Measurements from ENCODE around the gene OR51D1.

The OR51D1 gene

DNA sequence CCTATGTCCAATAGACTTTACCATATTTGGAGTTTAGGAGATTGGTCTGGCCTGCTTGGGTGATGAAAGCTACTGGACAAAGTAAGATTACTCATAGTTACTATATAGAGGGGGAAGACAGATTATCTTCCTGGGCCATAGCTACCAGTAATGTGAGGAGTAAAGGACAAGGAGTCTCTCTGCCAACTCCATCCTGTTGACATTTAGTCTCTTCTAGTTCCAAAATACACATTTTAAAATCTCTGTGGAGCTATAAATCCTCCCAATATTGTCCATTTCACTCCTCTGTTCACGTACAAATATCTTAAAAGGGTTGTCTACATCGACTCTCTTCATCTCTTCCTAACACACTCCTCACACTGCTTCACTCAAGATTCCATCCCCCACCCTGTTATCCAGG lies 1.1 kb upstream of the OR51D1 start:
- H3K4me1 ChIP-seq (ENCODE audit: insufficient read depth, low read length) = no peaks in the 10 kb centered on the region
- H3K27ac ChIP-seq (ENCODE audit: low read length) = no peak overlapping the region
- H2AFZ ChIP-seq (ENCODE audit: low read depth, low read length) = no peak overlapping the region
- no peak for TF ChIP-seq EZH2 (IDR thresholded peaks at IDR 0.05; ENCODE audit: borderline replicate concordance, low read depth, low read length, severe bottlenecking)
- TF ChIP-seq, protein P1, sequence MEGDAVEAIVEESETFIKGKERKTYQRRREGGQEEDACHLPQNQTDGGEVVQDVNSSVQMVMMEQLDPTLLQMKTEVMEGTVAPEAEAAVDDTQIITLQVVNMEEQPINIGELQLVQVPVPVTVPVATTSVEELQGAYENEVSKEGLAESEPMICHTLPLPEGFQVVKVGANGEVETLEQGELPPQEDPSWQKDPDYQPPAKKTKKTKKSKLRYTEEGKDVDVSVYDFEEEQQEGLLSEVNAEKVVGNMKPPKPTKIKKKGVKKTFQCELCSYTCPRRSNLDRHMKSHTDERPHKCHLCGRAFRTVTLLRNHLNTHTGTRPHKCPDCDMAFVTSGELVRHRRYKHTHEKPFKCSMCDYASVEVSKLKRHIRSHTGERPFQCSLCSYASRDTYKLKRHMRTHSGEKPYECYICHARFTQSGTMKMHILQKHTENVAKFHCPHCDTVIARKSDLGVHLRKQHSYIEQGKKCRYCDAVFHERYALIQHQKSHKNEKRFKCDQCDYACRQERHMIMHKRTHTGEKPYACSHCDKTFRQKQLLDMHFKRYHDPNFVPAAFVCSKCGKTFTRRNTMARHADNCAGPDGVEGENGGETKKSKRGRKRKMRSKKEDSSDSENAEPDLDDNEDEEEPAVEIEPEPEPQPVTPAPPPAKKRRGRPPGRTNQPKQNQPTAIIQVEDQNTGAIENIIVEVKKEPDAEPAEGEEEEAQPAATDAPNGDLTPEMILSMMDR (IDR thresholded peaks at IDR 0.05; ENCODE audit: borderline replicate concordance, extremely low read depth, low read length, poor library complexity, severe bottlenecking) = no peak
- no peaks in the 10 kb centered on the region for H4K20me1 ChIP-seq (ENCODE audit: insufficient read depth, low read length)
- H3K79me2 ChIP-seq (ENCODE audit: insufficient read depth, low read length) = no peaks in the 10 kb centered on the region
- no peaks in the 10 kb centered on the region for H3K36me3 ChIP-seq (ENCODE audit: insufficient read depth, low read length)
- ATAC-seq (ENCODE audit: insufficient read depth, low read depth) = no peak
- peaks cover 2% of the 10 kb centered on the region for H3K27me3 ChIP-seq (ENCODE audit: insufficient read depth, low read length, poor library complexity)
- H3K9ac ChIP-seq (ENCODE audit: low read depth, low read length) = no peak overlapping the region
- no peak for DNase-seq
- H3K4me2 ChIP-seq (ENCODE audit: insufficient read depth, low read length) = no peak overlapping the region
- H3K9me3 ChIP-seq (ENCODE audit: insufficient read depth, low read length, severe bottlenecking) = no peaks in the 10 kb centered on the region
- no peak overlapping the region for H3K4me3 ChIP-seq (ENCODE audit: low read depth in 1 of 2, low read length in 2 of 2)

DNA sequence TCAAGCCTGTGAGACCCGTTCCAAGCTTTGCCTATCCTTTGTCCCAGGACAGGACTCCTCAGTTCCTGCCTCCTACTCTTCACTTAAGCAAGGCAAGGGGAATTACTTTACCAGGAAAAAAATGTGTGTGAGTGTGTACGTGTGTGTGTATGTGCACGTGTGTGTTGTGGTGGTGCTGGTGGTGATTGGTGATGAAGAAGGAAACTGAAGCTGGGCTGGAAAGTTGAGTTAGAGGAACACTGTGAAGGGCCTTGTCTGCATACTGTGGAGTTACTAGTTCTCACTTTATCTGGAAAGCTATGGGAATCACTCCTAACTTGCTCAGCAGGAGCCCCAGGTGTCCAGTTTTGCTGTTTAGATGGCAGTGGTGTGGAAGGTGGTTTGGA lies 378 bp downstream of the OR51D1 start:
- Histone ChIP-seq H2AFZ (ENCODE audit: low read depth, low read length) (no peak overlapping the region), H3K4me2 (ENCODE audit: insufficient read depth, low read length) (no peak overlapping the region)

DNA sequence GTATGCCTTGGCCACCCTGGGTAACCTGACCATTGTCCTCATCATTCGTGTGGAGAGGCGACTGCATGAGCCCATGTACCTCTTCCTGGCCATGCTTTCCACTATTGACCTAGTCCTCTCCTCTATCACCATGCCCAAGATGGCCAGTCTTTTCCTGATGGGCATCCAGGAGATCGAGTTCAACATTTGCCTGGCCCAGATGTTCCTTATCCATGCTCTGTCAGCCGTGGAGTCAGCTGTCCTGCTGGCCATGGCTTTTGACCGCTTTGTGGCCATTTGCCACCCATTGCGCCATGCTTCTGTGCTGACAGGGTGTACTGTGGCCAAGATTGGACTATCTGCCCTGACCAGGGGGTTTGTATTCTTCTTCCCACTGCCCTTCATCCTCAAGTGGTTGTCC lies 2.7 kb downstream of the OR51D1 start:
- ATAC-seq (ENCODE audit: insufficient read depth, low read depth) (no peak), DNase-seq (no peak)
- Histone ChIP-seq H3K79me2 (ENCODE audit: insufficient read depth, low read length) (no peaks in the 10 kb centered on the region), H3K27ac (ENCODE audit: low read length) (no peak overlapping the region), H3K9ac (ENCODE audit: low read depth, low read length) (no peak overlapping the region), H4K20me1 (ENCODE audit: insufficient read depth, low read length) (no peaks in the 10 kb centered on the region), H2AFZ (ENCODE audit: low read depth, low read length) (no peak overlapping the region), H3K27me3 (ENCODE audit: insufficient read depth, low read length, poor library complexity) (peaks cover 12% of the 10 kb centered on the region), H3K4me2 (ENCODE audit: insufficient read depth, low read length) (no peak overlapping the region), H3K9me3 (ENCODE audit: insufficient read depth, low read length, severe bottlenecking) (no peaks in the 10 kb centered on the region), H3K4me3 (ENCODE audit: low read depth in 1 of 2, low read length in 2 of 2) (no peak overlapping the region), H3K4me1 (ENCODE audit: insufficient read depth, low read length) (no peaks in the 10 kb centered on the region), H3K36me3 (ENCODE audit: insufficient read depth, low read length) (no peaks in the 10 kb centered on the region)
- no peak for TF ChIP-seq EZH2 (IDR thresholded peaks at IDR 0.05; ENCODE audit: borderline replicate concordance, low read depth, low read length, severe bottlenecking)
- TF ChIP-seq, protein P1 (IDR thresholded peaks at IDR 0.05; ENCODE audit: borderline replicate concordance, extremely low read depth, low read length, poor library complexity, severe bottlenecking) = no peak

More for the DNA sequence above, 378 bp downstream of the OR51D1 start:
- Histone ChIP-seq H3K4me3 (ENCODE audit: low read depth in 1 of 2, low read length in 2 of 2) (no peak overlapping the region), H3K9me3 (ENCODE audit: insufficient read depth, low read length, severe bottlenecking) (no peaks in the 10 kb centered on the region), H3K4me1 (ENCODE audit: insufficient read depth, low read length) (no peaks in the 10 kb centered on the region), H3K27me3 (ENCODE audit: insufficient read depth, low read length, poor library complexity) (peaks cover 4% of the 10 kb centered on the region), H4K20me1 (ENCODE audit: insufficient read depth, low read length) (no peaks in the 10 kb centered on the region), H3K9ac (ENCODE audit: low read depth, low read length) (no peak overlapping the region), H3K36me3 (ENCODE audit: insufficient read depth, low read length) (no peaks in the 10 kb centered on the region), H3K79me2 (ENCODE audit: insufficient read depth, low read length) (no peaks in the 10 kb centered on the region), H3K27ac (ENCODE audit: low read length) (no peak overlapping the region)
- ATAC-seq (ENCODE audit: insufficient read depth, low read depth) = no peak
- TF ChIP-seq, protein P1 (IDR thresholded peaks at IDR 0.05; ENCODE audit: borderline replicate concordance, extremely low read depth, low read length, poor library complexity, severe bottlenecking) = no peak
- no peak for TF ChIP-seq EZH2 (IDR thresholded peaks at IDR 0.05; ENCODE audit: borderline replicate concordance, low read depth, low read length, severe bottlenecking)
- no peak for DNase-seq

DNA sequence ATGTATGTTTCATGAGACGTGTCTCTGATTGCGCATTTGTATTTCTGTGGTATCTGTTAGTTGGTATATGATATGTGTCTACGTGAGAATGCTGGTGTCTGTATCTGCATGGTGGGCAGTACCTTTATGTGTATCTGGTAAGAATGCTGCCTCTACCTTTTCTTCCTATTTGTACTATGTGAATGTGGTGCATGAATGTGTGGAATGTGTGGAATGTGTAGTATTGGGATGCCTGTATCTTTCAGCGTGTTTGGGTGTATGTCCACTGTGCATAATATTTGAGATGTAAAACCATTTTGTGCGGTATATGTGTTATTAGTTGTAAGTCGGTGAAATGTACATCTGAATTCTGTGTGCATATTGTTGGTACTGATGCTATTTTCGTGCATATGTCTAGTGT lies 4.2 kb downstream of the OR51D1 start:
- Histone ChIP-seq H3K4me1 (ENCODE audit: insufficient read depth, low read length) (no peaks in the 10 kb centered on the region), H2AFZ (ENCODE audit: low read depth, low read length) (no peak overlapping the region), H3K4me3 (ENCODE audit: low read depth in 1 of 2, low read length in 2 of 2) (no peak overlapping the region), H3K9ac (ENCODE audit: low read depth, low read length) (no peak overlapping the region), H4K20me1 (ENCODE audit: insufficient read depth, low read length) (no peaks in the 10 kb centered on the region), H3K4me2 (ENCODE audit: insufficient read depth, low read length) (no peak overlapping the region), H3K79me2 (ENCODE audit: insufficient read depth, low read length) (no peaks in the 10 kb centered on the region), H3K9me3 (ENCODE audit: insufficient read depth, low read length, severe bottlenecking) (no peaks in the 10 kb centered on the region), H3K27me3 (ENCODE audit: insufficient read depth, low read length, poor library complexity) (peaks cover 13% of the 10 kb centered on the region), H3K27ac (ENCODE audit: low read length) (no peak overlapping the region), H3K36me3 (ENCODE audit: insufficient read depth, low read length) (no peaks in the 10 kb centered on the region)
- TF ChIP-seq, protein P1 (IDR thresholded peaks at IDR 0.05; ENCODE audit: borderline replicate concordance, extremely low read depth, low read length, poor library complexity, severe bottlenecking) = no peak
- TF ChIP-seq EZH2 (IDR thresholded peaks at IDR 0.05; ENCODE audit: borderline replicate concordance, low read depth, low read length, severe bottlenecking) = no peak
- DNase-seq (no peak), ATAC-seq (ENCODE audit: insufficient read depth, low read depth) (no peak)

Data from DND-41 (cell line).